ENCODE data around the gene CIC.

The CIC gene

DNA sequence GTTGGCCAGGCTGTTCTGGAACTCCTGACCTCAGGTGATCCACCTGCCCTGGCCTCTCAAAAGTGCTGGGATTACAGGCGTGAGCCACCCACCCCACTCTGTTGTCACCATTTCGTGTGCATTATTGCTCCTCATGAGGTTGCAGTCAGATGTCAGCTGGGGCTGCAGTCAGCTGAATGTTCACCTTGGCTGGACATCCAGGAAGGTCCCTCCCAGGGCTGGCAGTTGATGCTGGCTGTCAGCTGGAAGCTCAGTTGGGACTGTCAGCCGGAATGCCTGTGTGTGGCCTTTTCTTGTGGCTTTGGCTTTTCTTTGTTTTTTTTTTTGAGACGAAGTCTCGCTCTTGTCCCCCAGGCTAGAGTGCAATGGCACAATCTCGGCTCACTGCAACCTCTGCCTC is 63.0 kb downstream of the CIC start:
- H3K4me3 ChIP-seq (ENCODE audit: insufficient read depth in 1 of 2, low read depth in 1 of 2, low read length in 2 of 2): no peak overlapping the region
- no peak overlapping the region for H2AFZ ChIP-seq (ENCODE audit: low read depth, low read length)
- H3K4me2 ChIP-seq (ENCODE audit: low read length, poor library complexity, severe bottlenecking): no peak overlapping the region
- H3K4ac ChIP-seq (ENCODE audit: low read depth in 1 of 2, low read length in 2 of 2): no peak overlapping the region
- H3K14ac ChIP-seq (ENCODE audit: low read length in 2 of 2): no peak overlapping the region
- no peaks in the 10 kb centered on the region for H3K9me3 ChIP-seq (ENCODE audit: control insufficient read depth, low read length)
- no peak overlapping the region for H3K23ac ChIP-seq (ENCODE audit: low read length in 2 of 2)
- no peak overlapping the region for H3K18ac ChIP-seq (ENCODE audit: low read depth in 1 of 2, low read length in 2 of 2)
- peaks cover 42% of the 10 kb centered on the region for H3K79me1 ChIP-seq (replicated peaks; ENCODE audit: low read length, poor library complexity, severe bottlenecking)
- H3K27ac ChIP-seq (ENCODE audit: low read length, poor library complexity, severe bottlenecking): no peak overlapping the region
- DNase-seq: no peak
- no peak overlapping the region for H2BK12ac ChIP-seq (ENCODE audit: low read length in 2 of 2)
- no peak overlapping the region for H2AK5ac ChIP-seq (ENCODE audit: low read length, severe bottlenecking)
- H3K27me3 ChIP-seq (ENCODE audit: control insufficient read depth in 1 of 2, insufficient read depth in 1 of 2, low read length in 2 of 2): no peaks in the 10 kb centered on the region
- H3K36me3 ChIP-seq (ENCODE audit: control insufficient read depth in 1 of 2, insufficient read depth in 2 of 2, low read depth in 1 of 2, low read length in 2 of 2): peaks cover 10 to 33% of the 10 kb centered on the region in 2 experiments
- no peak overlapping the region for H4K91ac ChIP-seq (ENCODE audit: low read length)
- H2BK15ac ChIP-seq (ENCODE audit: low read depth, poor library complexity, severe bottlenecking): no peak overlapping the region
- peaks cover 6% of the 10 kb centered on the region for H3K4me1 ChIP-seq (ENCODE audit: control insufficient read depth, insufficient read depth, low read depth, low read length)
- H2BK5ac ChIP-seq (ENCODE audit: low read depth, low read length, poor library complexity, severe bottlenecking): no peak overlapping the region
- no peak overlapping the region for H4K8ac ChIP-seq (ENCODE audit: low read length)
- WGBS: 96% methylated on average over 6 of the region's 6 CpGs
- no peak overlapping the region for H2BK120ac ChIP-seq (ENCODE audit: low read depth, low read length)
- H3K9ac ChIP-seq (ENCODE audit: low read length): no peak overlapping the region

DNA sequence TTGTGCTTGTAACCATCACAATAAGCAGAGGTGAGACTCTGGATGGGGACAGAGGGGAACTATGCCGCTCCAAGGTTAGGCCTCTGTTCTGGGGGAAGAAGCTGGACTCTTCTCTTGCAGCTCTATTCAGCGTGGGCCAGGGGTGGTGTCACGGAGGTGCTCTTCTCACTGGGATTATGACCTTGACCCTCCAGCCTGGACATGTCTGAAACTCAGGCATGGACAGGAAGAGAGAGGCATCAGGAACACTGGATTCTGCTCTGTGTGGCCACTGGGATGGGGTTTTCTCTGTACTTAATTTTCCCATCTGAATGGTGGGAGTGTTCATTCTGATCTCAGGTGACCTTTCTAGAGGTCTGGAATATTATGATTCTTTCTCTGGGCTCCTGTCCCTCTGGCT is 64.0 kb downstream of the CIC start:
- H4K8ac ChIP-seq (ENCODE audit: low read length): no peak overlapping the region
- no peak overlapping the region for H3K4me2 ChIP-seq (ENCODE audit: low read length, poor library complexity, severe bottlenecking)
- H3K4me1 ChIP-seq (ENCODE audit: control insufficient read depth, insufficient read depth, low read depth, low read length): peaks cover 3% of the 10 kb centered on the region
- no peak overlapping the region for H2BK5ac ChIP-seq (ENCODE audit: low read depth, low read length, poor library complexity, severe bottlenecking)
- no peak overlapping the region for H3K9ac ChIP-seq (ENCODE audit: low read length)
- DNase-seq: no peak
- no peak overlapping the region for H2AFZ ChIP-seq (ENCODE audit: low read depth, low read length)
- no peak overlapping the region for H4K91ac ChIP-seq (ENCODE audit: low read length)
- H3K27ac ChIP-seq (ENCODE audit: low read length, poor library complexity, severe bottlenecking): no peak overlapping the region
- H2BK12ac ChIP-seq (ENCODE audit: low read length in 2 of 2): no peak overlapping the region
- no peaks in the 10 kb centered on the region for H3K27me3 ChIP-seq (ENCODE audit: control insufficient read depth in 1 of 2, insufficient read depth in 1 of 2, low read length in 2 of 2)
- 91% methylated on average over 3 of the region's 3 CpGs for WGBS
- H3K79me1 ChIP-seq (replicated peaks; ENCODE audit: low read length, poor library complexity, severe bottlenecking): peaks cover 36% of the 10 kb centered on the region
- no peak overlapping the region for H3K4ac ChIP-seq (ENCODE audit: low read depth in 1 of 2, low read length in 2 of 2)
- H2BK120ac ChIP-seq (ENCODE audit: low read depth, low read length): no peak overlapping the region
- no peaks in the 10 kb centered on the region for H3K9me3 ChIP-seq (ENCODE audit: control insufficient read depth, low read length)
- H3K36me3 ChIP-seq (ENCODE audit: control insufficient read depth in 1 of 2, insufficient read depth in 2 of 2, low read depth in 1 of 2, low read length in 2 of 2): peaks cover 12 to 39% of the 10 kb centered on the region in 2 experiments
- H3K23ac ChIP-seq (ENCODE audit: low read length in 2 of 2): no peak overlapping the region
- no peak overlapping the region for H3K14ac ChIP-seq (ENCODE audit: low read length in 2 of 2)
- no peak overlapping the region for H2AK5ac ChIP-seq (ENCODE audit: low read length, severe bottlenecking)
- no peak overlapping the region for H2BK15ac ChIP-seq (ENCODE audit: low read depth, poor library complexity, severe bottlenecking)
- no peak overlapping the region for H3K18ac ChIP-seq (ENCODE audit: low read depth in 1 of 2, low read length in 2 of 2)
- no peak overlapping the region for H3K4me3 ChIP-seq (ENCODE audit: insufficient read depth in 1 of 2, low read depth in 1 of 2, low read length in 2 of 2)

DNA sequence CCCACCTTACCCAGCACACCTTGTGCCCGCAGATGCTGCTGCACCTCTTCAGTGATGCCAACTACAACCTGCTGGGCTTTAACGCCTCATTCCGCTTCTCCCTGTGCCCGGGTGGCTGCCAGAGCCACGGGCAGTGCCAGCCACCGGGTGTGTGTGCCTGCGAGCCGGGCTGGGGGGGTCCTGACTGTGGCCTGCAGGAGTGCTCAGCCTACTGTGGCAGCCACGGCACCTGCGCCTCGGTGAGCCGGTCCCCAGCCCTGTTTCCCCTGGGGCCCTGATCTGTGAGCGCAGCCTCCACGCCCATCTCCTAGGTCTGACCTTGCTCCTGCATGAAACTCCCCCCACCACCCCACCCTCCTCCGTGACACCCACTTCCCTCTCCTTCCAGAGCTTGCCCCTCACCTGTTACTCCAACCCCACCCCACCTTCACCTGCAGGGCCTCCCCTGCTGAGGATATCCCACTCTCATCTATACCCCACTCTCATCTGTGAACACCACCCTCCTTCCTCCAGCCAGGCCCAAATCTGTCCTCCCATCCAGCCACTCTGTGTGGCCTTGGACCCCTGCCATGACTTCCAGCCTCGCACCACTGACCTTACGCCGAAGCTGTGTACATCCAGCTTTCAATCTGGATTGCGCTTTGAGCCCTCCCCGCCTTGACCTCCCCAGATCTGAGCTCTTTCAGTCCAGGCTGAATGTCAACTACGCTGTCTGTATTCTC is 65.1 kb downstream of the CIC start:
- no peak overlapping the region for H3K18ac ChIP-seq (ENCODE audit: low read depth in 1 of 2, low read length in 2 of 2)
- H2BK120ac ChIP-seq (ENCODE audit: low read depth, low read length): no peak overlapping the region
- H2AFZ ChIP-seq (ENCODE audit: low read depth, low read length): no peak overlapping the region
- H3K4ac ChIP-seq (ENCODE audit: low read depth in 1 of 2, low read length in 2 of 2): no peak overlapping the region
- H3K27me3 ChIP-seq (ENCODE audit: control insufficient read depth in 1 of 2, insufficient read depth in 1 of 2, low read length in 2 of 2): no peaks in the 10 kb centered on the region
- peak overlapping the region; percentile 3 for H4K91ac ChIP-seq (ENCODE audit: low read length)
- H4K8ac ChIP-seq (ENCODE audit: low read length): no peak overlapping the region
- peaks cover 25% of the 10 kb centered on the region for H3K79me1 ChIP-seq (replicated peaks; ENCODE audit: low read length, poor library complexity, severe bottlenecking)
- H3K9me3 ChIP-seq (ENCODE audit: control insufficient read depth, low read length): no peaks in the 10 kb centered on the region
- H3K9ac ChIP-seq (ENCODE audit: low read length): no peak overlapping the region
- no peak overlapping the region for H3K27ac ChIP-seq (ENCODE audit: low read length, poor library complexity, severe bottlenecking)
- no peak overlapping the region for H2BK15ac ChIP-seq (ENCODE audit: low read depth, poor library complexity, severe bottlenecking)
- DNase-seq: no peak
- no peak overlapping the region for H2BK12ac ChIP-seq (ENCODE audit: low read length in 2 of 2)
- H3K4me1 ChIP-seq (ENCODE audit: control insufficient read depth, insufficient read depth, low read depth, low read length): no peaks in the 10 kb centered on the region
- H2AK5ac ChIP-seq (ENCODE audit: low read length, severe bottlenecking): no peak overlapping the region
- WGBS: 94% methylated on average over 21 of the region's 21 CpGs
- H3K36me3 ChIP-seq (ENCODE audit: control insufficient read depth in 1 of 2, insufficient read depth in 2 of 2, low read depth in 1 of 2, low read length in 2 of 2): peaks cover 12 to 39% of the 10 kb centered on the region in 2 experiments
- H3K4me3 ChIP-seq (ENCODE audit: insufficient read depth in 1 of 2, low read depth in 1 of 2, low read length in 2 of 2): no peak overlapping the region
- H3K23ac ChIP-seq (ENCODE audit: low read length in 2 of 2): no peak overlapping the region
- no peak overlapping the region for H3K14ac ChIP-seq (ENCODE audit: low read length in 2 of 2)
- no peak overlapping the region for H3K4me2 ChIP-seq (ENCODE audit: low read length, poor library complexity, severe bottlenecking)
- no peak overlapping the region for H2BK5ac ChIP-seq (ENCODE audit: low read depth, low read length, poor library complexity, severe bottlenecking)

- Histone ChIP-seq H3K36me3 (ENCODE audit: control insufficient read depth in 1 of 2, insufficient read depth in 2 of 2, low read depth in 1 of 2, low read length in 2 of 2) (peaks cover 12 to 39% of the 10 kb centered on the region in 2 experiments), H3K4me3 (ENCODE audit: insufficient read depth in 1 of 2, low read depth in 1 of 2, low read length in 2 of 2) (no peak overlapping the region), H4K8ac (ENCODE audit: low read length) (no peak overlapping the region), H2BK5ac (ENCODE audit: low read depth, low read length, poor library complexity, severe bottlenecking) (no peak overlapping the region), H3K4ac (ENCODE audit: low read depth in 1 of 2, low read length in 2 of 2) (no peak overlapping the region), H4K91ac (ENCODE audit: low read length) (no peak overlapping the region), H3K9me3 (ENCODE audit: control insufficient read depth, low read length) (no peaks in the 10 kb centered on the region), H3K23ac (ENCODE audit: low read length in 2 of 2) (no peak overlapping the region), H3K79me1 (replicated peaks; ENCODE audit: low read length, poor library complexity, severe bottlenecking) (peaks cover 23% of the 10 kb centered on the region), H3K9ac (ENCODE audit: low read length) (no peak overlapping the region), H3K14ac (ENCODE audit: low read length in 2 of 2) (no peak overlapping the region), H3K27ac (ENCODE audit: low read length, poor library complexity, severe bottlenecking) (no peak overlapping the region), H2AK5ac (ENCODE audit: low read length, severe bottlenecking) (no peak overlapping the region), H3K4me1 (ENCODE audit: control insufficient read depth, insufficient read depth, low read depth, low read length) (no peaks in the 10 kb centered on the region), H2BK15ac (ENCODE audit: low read depth, poor library complexity, severe bottlenecking) (no peak overlapping the region), H2BK120ac (ENCODE audit: low read depth, low read length) (no peak overlapping the region), H3K27me3 (ENCODE audit: control insufficient read depth in 1 of 2, insufficient read depth in 1 of 2, low read length in 2 of 2) (no peaks in the 10 kb centered on the region), H3K18ac (ENCODE audit: low read depth in 1 of 2, low read length in 2 of 2) (no peak overlapping the region), H3K4me2 (ENCODE audit: low read length, poor library complexity, severe bottlenecking) (no peak overlapping the region), H2AFZ (ENCODE audit: low read depth, low read length) (no peak overlapping the region), H2BK12ac (ENCODE audit: low read length in 2 of 2) (no peak overlapping the region)
- 96% methylated on average over 13 of the region's 13 CpGs for WGBS
- DNase-seq: no peak
These were observed 65.8 kb downstream of the CIC start for GRCh38 chr19:42334697-42335373.

Data from mesenchymal stem cell (in vitro differentiated cells and primary cell).